Measurements from ENCODE around the gene CRIP2. TPM values are rescaled to one million over a fixed set of nuclear protein-coding genes. Genes with fewer than 3 reads are reported as not detected.

The CRIP2 gene
- total and polyA plus RNA-seq, 2 of the 13 experiments (the other 11 are each of a cell fraction or from before 2014, with no cell fraction given), result 31.6 to 37.9 TPM

GRCh38 chr14:105495990-105496830 is 21.6 kb downstream of the CRIP2 start (continued):
- TF ChIP-seq ARID4A (CRISPR knock-in tag; IDR thresholded peaks at IDR 0.05; ENCODE audit: borderline replicate concordance) (peak; percentile 72; the same call in 1 of the 2 replicates), SP4 (CRISPR knock-in tag; IDR thresholded peaks at IDR 0.05) (peak; percentile 66), HMGXB3 (CRISPR knock-in tag; IDR thresholded peaks at IDR 0.05; ENCODE audit: borderline replicate concordance) (no peak), TAF15 (IDR thresholded peaks at IDR 0.05; ENCODE audit: low read depth, low read length, poor library complexity, severe bottlenecking) (no peak), DR1 (CRISPR knock-in tag; IDR thresholded peaks at IDR 0.05) (peak; percentile 33; the same call in 1 of the 2 replicates), HNRNPLL (IDR thresholded peaks at IDR 0.05; ENCODE audit: low read depth, low read length, poor library complexity, severe bottlenecking) (peak; percentile 52), DZIP1 (CRISPR knock-in tag; IDR thresholded peaks at IDR 0.05) (no peak), ZNF281 (CRISPR knock-in tag; IDR thresholded peaks at IDR 0.05; ENCODE audit: borderline replicate concordance) (peak; percentile 71; the same call in 1 of the 2 replicates), MAX (IDR thresholded peaks at IDR 0.05) (peak; percentile 75)
- TF ChIP-seq, protein P1, sequence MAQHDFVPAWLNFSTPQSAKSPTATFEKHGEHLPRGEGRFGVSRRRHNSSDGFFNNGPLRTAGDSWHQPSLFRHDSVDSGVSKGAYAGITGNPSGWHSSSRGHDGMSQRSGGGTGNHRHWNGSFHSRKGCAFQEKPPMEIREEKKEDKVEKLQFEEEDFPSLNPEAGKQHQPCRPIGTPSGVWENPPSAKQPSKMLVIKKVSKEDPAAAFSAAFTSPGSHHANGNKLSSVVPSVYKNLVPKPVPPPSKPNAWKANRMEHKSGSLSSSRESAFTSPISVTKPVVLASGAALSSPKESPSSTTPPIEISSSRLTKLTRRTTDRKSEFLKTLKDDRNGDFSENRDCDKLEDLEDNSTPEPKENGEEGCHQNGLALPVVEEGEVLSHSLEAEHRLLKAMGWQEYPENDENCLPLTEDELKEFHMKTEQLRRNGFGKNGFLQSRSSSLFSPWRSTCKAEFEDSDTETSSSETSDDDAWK (CRISPR knock-in tag; IDR thresholded peaks at IDR 0.05), result no peak

Measured in HepG2 (cell line).